Smooth muscle cell of the brain vasculature (primary cell): Measurements from ENCODE around the gene GSE1.

Experiments
- DNase-seq: peaks from one replicate; pipeline ENCODE4 v3.0.0-alpha.2; 2012; ENCODE audit warnings: low read depth, low spot score

Gene GSE1

GRCh38 chr16:85616607-85617321 is 3.6 kb downstream of the GSE1 start:
- no peak for DNase-seq

- no peak for DNase-seq
Measured at GRCh38 chr16:85617948-85618347, 4.8 kb downstream of the GSE1 start.

DNA sequence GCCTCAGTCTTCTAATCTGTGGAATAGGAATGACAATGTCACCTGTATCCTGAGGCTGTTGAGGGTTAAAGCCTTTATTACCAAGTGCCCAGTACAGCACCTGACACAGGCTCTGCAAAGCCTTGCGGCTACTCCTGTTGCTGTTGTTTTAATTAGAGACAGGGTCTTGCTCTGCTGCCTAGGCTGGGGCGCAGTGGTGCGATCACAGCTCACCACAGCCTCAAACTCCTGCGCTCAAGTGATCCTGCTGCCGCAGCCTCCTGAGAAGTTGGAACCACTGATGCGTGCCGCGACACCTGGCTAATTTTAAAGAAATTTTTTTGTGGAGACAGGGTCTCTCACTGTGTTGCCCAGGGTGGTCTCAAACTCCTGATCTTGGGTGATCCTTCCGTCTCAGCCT is 5.4 kb downstream of the GSE1 start:
- DNase-seq: no peak

- DNase-seq: no peak
Measured at GRCh38 chr16:85619101-85619891, 6.2 kb downstream of the GSE1 start.

GRCh38 chr16:85620374-85620773 is 7.3 kb downstream of the GSE1 start:
- no peak for DNase-seq

GRCh38 chr16:85621698-85622428 is 8.7 kb downstream of the GSE1 start:
- DNase-seq: no peak

DNA sequence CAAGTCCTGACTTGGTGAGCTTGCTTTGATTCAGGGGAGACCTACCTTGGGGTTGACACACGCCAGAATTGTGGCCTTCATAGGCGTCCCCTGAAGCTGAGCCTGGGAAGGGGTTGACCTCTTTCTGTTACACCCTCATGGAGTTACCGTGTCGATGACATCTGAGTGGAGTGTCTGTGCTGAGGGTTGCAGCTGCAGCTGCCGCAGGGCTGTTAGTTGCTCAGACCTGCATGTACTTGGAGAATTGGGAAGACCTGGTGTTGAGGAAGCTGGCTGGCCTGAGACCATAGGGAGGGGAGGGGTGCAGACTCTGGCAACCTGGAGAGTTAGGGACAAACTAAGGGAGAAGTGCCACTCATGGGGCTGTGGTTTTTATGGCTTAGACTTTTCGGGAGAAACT is 9.6 kb downstream of the GSE1 start:
- DNase-seq: no peak

- no peak for DNase-seq
Measured at GRCh38 chr16:85623250-85623649, 10.1 kb downstream of the GSE1 start.

DNA sequence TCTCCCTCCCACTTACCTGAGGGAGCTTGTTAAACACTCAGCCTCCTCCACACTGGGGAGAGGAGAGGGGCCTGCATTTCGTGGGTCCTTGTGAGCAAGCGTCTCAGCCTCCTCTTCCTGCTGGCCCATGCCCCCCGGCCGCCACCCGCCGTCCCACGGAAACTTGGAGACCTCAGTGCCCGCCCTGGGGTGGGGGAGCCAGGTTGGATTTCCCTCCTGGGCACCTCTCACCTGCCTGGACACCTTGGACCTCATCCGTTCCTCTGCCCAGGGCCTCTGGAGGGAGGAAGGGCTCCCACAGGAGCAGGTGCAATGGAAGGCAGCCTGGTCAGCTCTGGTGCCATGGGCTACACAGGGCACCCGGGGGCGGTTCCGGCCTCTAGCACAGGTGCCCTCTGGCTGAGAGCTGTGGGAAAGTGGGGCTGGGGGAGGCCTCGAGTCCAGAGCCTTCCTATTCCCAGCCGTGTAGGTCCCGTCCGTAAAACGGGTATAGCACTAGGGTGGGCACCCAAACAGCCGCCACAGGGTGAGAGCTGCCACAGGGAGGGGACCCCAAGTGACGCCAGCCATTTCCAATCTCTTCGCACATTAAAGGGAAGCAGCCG is 11.0 kb downstream of the GSE1 start:
- no peak for DNase-seq

DNA sequence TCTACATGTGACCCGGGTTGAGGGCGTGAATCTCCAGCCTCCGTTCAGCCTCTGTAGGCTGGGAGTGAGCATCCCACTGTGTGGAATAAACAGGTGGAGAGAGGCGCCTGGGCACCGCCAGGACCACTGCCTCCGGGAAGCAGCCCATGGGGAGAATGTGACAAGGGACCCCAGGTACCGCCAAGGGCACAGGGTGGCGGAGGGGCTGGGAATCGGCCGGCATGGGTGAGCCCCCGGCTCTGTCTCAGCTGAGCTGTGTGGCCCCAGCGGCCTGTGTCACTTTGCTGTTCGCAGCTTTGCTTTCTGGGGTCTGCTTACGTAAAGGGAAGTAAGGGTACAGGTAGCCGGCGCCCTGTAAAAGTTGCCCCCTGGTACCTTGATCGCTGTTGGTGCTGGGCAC is 11.5 kb downstream of the GSE1 start:
- DNase-seq: no peak

DNA sequence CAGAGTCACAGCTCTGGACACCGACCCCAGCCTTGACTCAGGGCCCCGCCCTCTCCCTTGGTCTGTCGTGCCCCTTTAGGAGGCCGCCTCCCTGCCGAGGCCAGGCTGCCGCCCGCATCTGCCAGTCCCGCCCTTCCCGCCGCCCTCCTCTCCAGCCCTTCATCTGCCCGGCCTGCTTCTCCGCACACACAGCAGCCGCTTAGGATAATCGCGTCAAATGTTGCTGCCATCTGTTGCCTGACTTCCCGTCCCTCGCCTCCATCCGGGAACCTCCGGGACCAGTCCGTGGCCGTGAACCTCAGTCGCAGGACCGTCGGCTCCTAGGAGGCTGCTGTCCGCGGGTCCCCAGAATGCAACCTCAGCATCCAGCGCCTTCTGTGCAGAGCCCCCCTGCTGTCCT is 11.9 kb downstream of the GSE1 start:
- DNase-seq: no peak

DNA sequence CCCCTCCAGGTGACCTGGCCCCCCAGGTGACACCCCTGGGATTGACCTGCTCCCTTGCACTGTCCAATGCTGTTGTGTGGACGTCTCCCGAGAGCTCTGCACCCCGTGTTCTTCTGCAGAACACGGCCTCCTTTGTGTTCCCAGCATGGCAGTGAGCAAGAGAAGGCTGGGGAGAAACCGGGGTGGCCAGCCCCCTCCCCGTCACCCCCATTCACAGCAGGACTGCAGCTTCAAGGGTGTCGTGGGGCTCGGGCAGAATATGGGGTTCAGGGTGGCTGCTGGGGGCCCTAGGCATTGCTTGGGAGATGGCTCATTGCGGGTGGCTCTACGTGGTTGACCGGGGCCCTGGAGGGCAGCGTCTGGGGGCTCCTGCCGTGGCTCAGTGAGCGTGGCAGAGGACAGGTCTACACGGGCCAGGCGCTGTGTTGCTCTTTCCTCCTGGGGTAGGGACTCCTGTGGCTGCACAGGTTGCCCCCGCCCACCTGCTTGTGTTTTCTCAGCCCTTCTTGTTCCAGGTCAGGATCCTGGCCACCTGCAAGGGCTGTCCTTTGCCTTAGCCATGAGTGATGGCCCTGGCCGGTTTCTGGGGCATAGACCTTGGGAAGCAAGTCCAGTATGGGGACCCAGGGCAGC is 12.5 kb downstream of the GSE1 start:
- DNase-seq: no peak

DNA sequence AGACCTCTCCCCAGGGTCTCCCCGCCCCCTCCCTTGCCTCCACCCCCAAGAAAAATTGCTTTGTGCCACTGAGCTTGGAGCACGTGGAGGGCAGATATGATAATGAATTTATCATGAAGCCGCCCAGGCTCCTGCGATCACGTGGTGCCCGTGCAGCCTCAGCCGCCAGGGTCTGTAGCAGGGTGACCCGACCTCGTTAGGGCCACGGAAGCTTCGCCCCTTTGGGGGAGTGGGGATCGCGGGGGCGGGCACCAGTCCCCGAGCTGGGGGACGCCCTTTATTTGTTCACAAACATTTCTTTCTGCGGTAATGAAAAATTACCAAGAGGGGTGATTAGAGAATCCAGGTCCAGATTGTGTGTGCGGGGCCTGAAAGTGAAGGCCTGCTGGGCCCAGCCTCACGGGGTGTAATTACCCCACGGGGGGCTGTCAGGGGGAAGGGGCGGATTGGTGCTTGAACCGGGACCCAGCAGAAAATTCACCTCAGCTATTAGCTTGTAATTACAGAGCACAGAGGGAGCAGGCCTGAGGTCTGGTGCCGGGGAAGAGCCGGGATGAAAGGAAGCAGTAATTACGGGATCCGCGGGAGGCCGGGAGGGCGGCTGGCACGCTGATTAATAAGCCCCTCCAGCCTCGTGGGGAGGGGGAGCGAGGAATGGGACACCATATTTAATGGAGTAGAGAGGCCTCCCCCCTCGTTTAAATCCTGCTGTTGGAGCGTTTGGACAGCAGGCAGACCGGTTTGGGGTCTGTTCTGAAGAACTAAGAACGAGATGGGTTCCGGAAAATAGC is 13.3 kb downstream of the GSE1 start:
- DNase-seq: no peak

DNA sequence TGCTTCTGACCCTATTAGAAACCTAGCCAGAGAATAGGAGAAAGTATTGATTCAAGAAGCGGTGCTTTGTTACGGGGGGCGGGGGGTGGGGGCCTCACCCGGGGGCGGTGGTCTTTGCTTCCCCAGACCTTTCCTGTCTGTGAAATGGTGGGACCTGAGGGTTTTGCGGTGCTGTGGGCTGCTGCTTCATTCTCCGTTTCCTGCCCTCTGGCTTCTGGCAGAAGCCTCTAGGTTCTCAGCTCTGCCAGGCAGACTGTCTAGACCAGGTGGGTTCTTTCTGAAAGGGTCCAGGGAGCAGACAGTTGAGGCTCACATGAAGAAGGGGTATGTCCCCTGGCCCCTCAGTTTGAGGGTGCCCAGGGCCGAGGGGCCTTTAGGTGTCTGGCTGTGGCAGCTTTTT is 14.0 kb downstream of the GSE1 start:
- DNase-seq: no peak

DNA sequence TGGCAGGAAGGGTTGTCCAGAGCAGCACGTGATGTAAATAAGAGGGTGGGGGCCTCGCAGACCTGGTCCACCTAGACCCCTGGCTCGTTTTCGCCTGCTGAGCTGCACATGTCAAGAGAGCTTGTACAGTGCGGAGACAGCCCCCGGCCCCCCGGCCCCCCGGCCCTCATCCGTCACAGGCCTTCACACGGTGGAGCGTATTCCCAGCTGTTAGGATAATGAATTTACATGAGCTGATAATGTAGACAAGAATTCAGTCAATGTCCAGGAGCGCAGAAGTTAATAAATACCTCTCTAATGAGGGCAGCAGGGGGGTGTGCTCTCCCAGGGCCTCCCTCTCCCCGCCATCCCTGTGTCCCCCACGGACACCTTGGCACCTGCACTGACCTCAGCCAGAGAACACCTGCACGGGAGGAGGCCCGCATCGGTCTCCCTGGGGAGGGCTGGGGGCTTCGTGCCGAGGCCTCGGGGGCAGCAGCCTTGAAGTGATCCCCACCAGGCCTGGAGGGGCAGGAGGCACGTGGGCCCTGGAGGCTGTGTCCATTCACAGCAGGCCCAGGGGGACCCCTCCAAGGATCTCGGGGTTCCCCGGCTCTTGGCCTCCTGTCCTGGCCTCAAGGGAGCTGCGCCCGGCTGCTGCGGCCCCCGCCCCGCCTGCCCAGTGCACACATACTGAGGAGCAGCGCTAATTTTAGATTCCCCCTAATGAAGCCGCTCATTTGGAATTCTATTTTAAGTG is 14.6 kb downstream of the GSE1 start:
- no peak for DNase-seq

DNA sequence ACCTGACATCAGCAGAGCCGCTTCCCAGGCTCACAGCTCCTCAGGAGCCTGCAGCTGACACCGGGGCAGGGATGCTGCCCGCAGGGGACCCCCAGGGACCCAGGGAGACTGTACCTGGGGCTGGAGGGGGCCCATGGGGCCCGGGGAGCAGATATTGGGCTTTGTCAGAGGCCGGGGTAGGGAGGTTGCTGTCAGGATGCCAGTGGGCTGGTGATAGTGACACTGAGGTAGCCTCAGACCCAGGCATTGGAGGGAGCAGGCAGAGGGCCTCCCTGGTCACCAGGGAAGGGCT is 15.1 kb downstream of the GSE1 start:
- no peak for DNase-seq

GRCh38 chr16:85628645-85629044 is 15.5 kb downstream of the GSE1 start:
- no peak for DNase-seq

DNA sequence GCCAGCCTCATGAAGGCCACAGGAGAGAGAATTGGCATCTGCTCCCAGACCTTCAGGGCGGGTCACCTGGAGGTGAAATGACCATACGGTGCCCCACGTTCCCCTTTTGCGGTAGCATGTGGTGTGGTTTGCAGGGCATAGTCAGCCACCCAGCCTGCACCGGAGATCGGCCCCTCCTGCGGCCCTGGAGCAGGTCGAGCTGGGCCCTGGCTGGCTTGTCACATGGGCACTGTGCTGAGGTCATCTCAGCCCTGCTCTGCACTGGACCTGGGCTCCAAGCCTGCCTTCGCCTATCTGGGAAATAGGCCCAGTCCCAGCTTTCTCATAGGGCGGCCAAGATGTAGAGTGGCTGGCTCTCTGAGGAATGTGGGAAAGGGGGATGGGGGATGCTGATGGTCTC is 16.2 kb downstream of the GSE1 start:
- no peak for DNase-seq

DNA sequence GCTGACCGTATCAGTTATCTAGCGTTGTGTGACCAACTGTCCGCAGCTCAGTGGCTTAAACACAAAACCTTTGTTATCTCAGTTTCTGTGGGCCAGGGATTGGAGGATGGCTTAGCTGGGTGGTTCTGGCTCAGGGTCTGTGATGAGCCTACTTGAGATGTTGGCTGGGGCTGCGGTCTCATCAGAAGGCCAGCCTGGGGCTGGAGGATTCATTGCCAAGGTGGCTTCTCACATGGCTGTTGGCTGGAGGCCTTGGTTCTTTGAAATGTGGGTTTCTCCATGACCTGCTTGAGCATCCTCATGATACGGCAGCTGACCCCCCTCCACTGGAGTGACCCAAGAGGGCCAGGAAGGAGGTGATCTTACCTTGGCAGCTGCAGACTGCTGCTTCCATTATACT is 16.7 kb downstream of the GSE1 start:
- DNase-seq: no peak

DNA sequence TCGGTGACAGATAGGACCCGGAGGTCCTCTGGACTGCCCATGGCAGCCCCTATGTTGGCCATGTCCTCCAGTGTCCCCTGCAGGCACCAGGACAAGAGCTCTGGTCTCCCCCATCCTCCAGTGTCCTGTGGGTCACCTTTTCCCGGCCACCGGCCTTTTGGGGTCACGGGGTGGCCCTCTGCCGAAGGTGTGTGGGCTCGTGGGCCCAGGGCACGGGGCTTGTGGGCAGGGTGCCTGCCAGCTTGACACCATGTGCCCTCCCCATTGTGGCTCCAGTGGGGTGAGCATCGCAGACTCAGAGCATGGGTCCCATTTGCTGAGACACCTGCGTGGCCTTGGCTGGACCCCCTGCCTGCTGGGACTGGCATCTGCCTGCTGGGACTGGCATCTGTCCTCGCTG is 18.1 kb downstream of the GSE1 start:
- DNase-seq: no peak
